Anterior cingulate cortex (tissue), 58 donors: ENCODE measurements around the gene C3orf22.
A peak's percentile ranks its signal among the peaks of the same experiment; 100 is the strongest.
"Not testable (repeated sequence)": the region's sequence is repeated elsewhere in the genome, so short reads cannot be mapped to it uniquely, and the experiment has no call there.

Experiments
- DNase-seq, 58 donors: peaks; one replicate each; lab custom pipeline; 2025; lab: John Stamatoyannopoulos, UW

Gene C3orf22

GRCh38 chr3:126558336-126559071 is at the start of gene C3orf22:
Gene C3orf22, minus strand, starts transcription at chr3:126558932. Its CDS starts 5,542 bp downstream, at chr3:126553390.
- no peak for DNase-seq

GRCh38 chr3:126607214-126607908 is 48.6 kb upstream of the C3orf22 start:
- DNase-seq, result peak in 24 of 58 donors; percentile 3 to 54 (median 18)

GRCh38 chr3:126606001-126606400 is 47.3 kb upstream of the C3orf22 start:
- peak in 26 of 58 donors; percentile 1 to 72 (median 24) for DNase-seq

GRCh38 chr3:126604691-126605090 is 46.0 kb upstream of the C3orf22 start:
- no peak for DNase-seq

DNA sequence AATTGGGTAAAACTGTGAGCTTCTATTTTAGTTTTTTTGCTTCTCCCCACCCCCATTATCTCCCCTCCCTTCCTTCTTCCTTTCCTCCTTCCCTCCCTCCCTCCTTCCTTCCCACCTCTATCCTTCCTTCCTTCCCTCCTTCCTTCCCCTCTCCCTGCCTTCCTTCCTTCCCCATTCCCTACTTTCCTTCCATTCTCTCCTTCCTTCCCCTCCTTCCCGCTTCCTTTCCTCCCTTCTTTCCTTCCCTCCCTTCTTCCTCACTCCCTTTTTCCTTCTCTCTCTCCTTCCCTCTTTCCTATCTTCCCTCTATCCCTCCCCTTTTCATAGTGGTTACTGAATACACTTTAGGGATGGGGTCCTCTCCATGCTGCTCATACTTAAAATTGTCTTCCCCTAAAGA is 40.4 kb upstream of the C3orf22 start:
- no peak for DNase-seq

- DNase-seq, result not testable (repeated sequence)
These were observed 36.7 kb upstream of the C3orf22 start for GRCh38 chr3:126595479-126595878.

DNA sequence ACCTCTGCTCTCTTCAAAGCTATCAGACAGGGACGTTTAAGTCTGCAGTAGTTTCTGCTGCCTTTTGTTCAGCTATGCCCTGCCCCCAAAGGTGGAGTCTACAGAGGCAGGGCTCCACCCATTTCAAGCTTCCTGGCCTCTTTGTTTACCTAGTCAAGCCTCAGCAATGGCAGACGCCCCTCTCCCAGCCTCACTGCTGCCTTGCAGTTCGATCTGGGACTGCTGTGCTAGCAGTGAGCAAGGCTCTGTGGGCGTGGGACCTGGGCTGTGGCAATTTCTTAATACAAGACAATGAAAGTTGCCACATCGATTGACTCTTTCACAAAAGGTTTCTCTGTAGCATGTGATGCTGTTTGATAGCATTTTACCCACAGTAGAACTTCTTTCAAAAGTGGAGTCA is 32.8 kb upstream of the C3orf22 start:
- DNase-seq, result not testable (repeated sequence)

DNA sequence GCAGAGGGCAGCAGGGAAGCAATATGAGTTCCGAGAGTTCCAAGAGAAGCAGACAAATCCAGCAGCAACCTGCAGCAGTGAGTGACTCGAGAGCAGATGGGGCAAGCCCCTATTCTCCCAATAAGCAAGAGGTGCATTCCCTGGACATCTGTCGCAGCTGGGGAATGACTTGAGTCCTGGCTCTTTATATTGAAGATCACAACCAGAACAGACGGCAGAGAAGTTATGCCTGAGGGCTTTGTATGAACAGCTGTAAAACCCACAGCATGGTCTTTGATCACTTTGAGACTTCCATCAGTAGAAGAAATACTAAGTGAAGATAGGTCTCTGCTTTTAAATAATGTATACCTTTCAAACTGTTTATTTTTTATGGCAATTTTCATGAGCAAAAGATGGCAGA is 23.6 kb upstream of the C3orf22 start:
- no peak for DNase-seq

DNA sequence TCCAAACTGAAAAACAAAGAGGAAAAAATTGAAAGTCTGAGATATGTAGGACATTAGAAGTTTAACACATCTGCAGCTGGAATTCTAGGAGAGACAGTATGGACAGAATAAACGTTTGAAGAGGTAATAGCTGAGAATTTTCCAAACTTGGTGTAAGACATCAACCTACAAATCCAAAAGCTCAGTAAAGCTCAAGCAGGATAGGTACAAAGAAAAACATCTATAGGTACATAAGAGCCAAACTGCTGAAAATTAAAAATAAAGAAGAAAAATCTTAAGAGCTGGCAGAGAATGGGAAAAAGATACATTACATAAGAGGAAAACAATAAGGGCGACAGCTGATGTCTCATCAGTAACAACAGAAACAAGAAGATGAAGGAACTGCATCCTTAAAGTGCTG is 22.8 kb upstream of the C3orf22 start:
- DNase-seq, result no peak

- no peak for DNase-seq
These were observed 22.0 kb upstream of the C3orf22 start for GRCh38 chr3:126580746-126581145.

DNA sequence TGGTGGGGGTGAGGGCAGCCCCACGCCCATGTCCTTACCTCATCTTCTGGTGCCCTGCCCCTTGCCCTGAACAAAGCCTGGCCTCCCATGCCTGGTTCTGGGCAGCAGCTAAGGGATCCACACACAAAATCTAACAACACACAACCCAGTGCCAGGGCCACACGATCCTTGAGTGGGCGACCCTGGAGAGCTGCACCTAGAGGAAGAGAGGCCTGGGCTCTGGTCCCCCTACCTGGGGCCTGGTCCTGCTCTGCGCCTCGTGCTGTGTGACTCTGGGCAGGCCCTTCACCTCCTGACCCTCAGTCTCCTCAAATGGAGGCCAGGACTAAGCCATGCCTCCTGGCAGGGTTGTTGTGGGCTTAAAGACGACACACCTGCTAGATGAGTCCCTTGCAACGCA is 20.0 kb upstream of the C3orf22 start:
- DNase-seq, result no peak

- DNase-seq, result no peak
These were observed 18.5 kb upstream of the C3orf22 start for GRCh38 chr3:126577261-126577660.

- no peak for DNase-seq
These were observed 14.9 kb upstream of the C3orf22 start for GRCh38 chr3:126573492-126574117.

DNA sequence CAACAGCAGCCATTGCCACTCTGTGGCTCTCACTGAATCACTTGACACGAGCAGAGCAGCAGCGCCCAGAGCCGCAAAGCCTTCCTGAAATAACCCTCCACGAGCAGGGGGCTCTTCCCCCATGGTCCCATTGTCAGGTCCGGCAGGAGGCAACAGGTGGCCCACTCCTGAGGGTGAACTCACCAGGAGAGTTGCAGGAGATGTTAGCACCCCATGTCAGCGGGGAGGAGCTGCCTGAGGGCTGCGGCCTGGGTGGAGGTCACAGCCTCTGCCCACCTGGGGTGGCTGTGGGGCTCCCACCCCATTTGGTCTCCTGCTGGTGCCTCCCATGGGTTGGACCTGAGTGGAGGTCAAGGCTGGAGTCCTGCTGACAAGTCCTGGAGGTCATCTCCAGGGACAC is 12.3 kb upstream of the C3orf22 start:
- DNase-seq, result no peak

DNA sequence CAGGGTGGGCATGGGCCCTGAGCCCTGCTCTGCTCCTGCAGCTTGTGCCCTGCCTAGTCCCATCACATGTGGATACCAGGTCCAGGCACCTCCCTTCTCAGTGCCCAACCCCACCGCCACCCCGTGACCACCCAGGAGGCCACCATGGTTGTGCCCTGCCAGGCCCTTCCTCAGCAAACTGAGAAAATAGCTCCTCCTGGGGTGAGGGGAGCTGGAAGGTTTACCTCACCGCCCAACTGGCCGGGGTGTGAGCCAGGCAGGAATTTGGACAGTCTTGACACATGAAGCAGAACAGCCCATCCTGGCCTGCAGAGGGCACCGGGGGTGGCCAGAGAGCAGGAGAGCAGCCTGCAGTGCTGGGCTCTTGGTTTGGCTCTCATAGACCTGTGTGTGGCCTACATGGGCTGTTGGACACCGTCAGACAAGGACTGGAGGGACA is 11.4 kb upstream of the C3orf22 start:
- DNase-seq, result no peak

- no peak for DNase-seq
These were observed 10.8 kb upstream of the C3orf22 start for GRCh38 chr3:126569390-126569975.

- no peak for DNase-seq
These were observed 10.1 kb upstream of the C3orf22 start for GRCh38 chr3:126568776-126569342.

DNA sequence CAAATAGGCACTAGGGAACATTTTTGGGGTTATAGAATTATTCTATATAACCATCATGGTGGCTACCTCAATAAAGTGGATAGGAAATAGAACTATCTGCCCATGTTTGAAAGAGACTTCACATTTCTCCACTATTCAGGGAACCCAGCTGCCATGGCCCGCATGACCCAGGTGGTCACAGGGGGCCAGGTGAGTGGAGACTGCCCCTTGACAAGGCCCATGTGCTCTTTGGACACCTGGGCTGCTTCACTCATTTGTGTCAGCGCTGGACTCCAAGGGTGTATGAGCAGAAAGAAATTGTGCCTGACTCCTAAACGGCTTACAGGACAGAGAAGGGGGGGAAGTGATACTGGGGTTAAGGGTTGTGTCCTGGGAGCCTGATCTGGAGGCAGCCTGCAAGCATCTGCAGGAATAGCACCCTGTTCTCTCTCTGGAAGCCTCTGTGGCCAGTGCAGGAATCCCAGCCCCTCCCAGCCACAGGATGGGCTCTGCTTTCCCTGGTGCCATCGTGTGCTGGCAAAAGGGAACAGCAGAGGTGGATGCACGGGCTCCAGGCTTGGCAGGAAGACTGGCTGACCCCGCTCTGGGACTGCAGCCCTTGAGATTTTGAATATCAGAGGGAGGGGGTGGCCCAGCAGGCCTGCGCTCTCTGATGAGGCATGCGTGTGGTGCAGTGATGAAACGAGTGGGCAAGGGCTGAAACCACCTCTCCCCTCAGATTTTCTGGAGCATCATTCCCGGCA is 9.1 kb upstream of the C3orf22 start:
- DNase-seq, result peak in 3 of 58 donors; percentile 11 to 33 (median 19)

GRCh38 chr3:126562737-126563276 is 4.1 kb upstream of the C3orf22 start:
- DNase-seq, result no peak

GRCh38 chr3:126557761-126558160 is 971 bp downstream of the C3orf22 start:
- no peak for DNase-seq
